Ishikawa (cell line): Measurements from ENCODE around the gene C22orf42.

Experiments used
- CEBPB ChIP-seq: IDR thresholded peaks from 2 replicates; pipeline ENCODE4 v1.6.1; 2012
- CREB1 ChIP-seq: IDR thresholded peaks from 2 replicates; pipeline ENCODE4 v1.6.1; 2012; ENCODE audit warnings: low read depth
- EGR1 ChIP-seq: IDR thresholded peaks from 2 replicates; pipeline ENCODE4 v1.6.1; 2012
- EP300 ChIP-seq: IDR thresholded peaks from 2 replicates; pipeline ENCODE4 v1.6.1; 2012; ENCODE audit warnings: borderline replicate concordance
- FOXM1 ChIP-seq: IDR thresholded peaks from 2 replicates; pipeline ENCODE4 v1.6.1; 2012; ENCODE audit warnings: low read depth, borderline replicate concordance
- MAX ChIP-seq: IDR thresholded peaks from 2 replicates; pipeline ENCODE4 v1.6.1; 2012
- NFIC ChIP-seq: IDR thresholded peaks from 2 replicates; pipeline ENCODE4 v1.6.1; 2012
- RAD21 ChIP-seq: IDR thresholded peaks from 2 replicates; pipeline ENCODE4 v1.6.1; 2012; ENCODE audit warnings: low read depth
- TAF1 ChIP-seq: IDR thresholded peaks from 2 replicates; pipeline ENCODE4 v1.6.1; 2012; ENCODE audit warnings: low read depth, mild to moderate bottlenecking
- TCF12 ChIP-seq: IDR thresholded peaks from 2 replicates; pipeline ENCODE4 v1.6.1; 2012; ENCODE audit warnings: low read depth
- TEAD4 ChIP-seq: IDR thresholded peaks from 2 replicates; pipeline ENCODE4 v1.6.1; 2012
- USF1 ChIP-seq: IDR thresholded peaks from 2 replicates; pipeline ENCODE4 v1.6.1; 2012
- YY1 ChIP-seq: IDR thresholded peaks from 2 replicates; pipeline ENCODE4 v1.6.1; 2012; ENCODE audit warnings: low read depth
- ZBTB7A ChIP-seq: IDR thresholded peaks from 2 replicates; pipeline ENCODE4 v1.6.1; 2012; ENCODE audit warnings: low read depth
- TF ChIP-seq, protein P1 (sequence below): IDR thresholded peaks from 2 replicates; pipeline ENCODE4 v1.6.1; 2012; ENCODE audit warnings: low read depth, mild to moderate bottlenecking

The C22orf42 gene

GRCh38 chr22:32181043-32181442, 21.9 kb upstream of the C22orf42 start:
- TF ChIP-seq EP300 (no peak), TAF1 (no peak)

DNA sequence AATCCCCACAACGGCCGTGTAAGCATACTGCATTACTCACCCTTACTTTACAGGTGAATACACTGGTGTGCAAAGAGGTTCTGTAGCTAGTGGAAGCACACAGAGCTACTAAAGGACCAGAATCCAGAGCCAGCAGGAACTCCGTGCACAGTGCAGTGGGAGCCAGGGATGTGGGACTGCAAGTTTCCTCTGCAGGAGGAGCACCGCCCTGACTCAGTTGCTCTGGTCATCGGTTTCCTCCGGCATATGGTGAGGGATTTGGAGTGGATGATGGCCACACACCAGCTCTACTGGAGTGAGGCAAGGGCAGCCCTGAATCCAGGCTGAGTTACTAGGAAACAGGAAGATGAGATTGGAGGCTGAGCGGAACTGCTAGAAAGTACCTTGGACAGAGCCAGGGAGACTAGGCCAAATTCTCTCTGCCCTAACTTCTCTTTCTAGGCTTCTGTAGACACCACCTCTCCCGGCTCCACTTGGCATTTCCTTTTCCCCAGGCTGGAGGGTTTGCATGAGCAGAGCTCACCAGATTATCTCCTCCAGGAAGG, 18.2 kb upstream of the C22orf42 start:
- TF ChIP-seq, protein P1, sequence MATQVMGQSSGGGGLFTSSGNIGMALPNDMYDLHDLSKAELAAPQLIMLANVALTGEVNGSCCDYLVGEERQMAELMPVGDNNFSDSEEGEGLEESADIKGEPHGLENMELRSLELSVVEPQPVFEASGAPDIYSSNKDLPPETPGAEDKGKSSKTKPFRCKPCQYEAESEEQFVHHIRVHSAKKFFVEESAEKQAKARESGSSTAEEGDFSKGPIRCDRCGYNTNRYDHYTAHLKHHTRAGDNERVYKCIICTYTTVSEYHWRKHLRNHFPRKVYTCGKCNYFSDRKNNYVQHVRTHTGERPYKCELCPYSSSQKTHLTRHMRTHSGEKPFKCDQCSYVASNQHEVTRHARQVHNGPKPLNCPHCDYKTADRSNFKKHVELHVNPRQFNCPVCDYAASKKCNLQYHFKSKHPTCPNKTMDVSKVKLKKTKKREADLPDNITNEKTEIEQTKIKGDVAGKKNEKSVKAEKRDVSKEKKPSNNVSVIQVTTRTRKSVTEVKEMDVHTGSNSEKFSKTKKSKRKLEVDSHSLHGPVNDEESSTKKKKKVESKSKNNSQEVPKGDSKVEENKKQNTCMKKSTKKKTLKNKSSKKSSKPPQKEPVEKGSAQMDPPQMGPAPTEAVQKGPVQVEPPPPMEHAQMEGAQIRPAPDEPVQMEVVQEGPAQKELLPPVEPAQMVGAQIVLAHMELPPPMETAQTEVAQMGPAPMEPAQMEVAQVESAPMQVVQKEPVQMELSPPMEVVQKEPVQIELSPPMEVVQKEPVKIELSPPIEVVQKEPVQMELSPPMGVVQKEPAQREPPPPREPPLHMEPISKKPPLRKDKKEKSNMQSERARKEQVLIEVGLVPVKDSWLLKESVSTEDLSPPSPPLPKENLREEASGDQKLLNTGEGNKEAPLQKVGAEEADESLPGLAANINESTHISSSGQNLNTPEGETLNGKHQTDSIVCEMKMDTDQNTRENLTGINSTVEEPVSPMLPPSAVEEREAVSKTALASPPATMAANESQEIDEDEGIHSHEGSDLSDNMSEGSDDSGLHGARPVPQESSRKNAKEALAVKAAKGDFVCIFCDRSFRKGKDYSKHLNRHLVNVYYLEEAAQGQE: peak; percentile 87
- TF ChIP-seq RAD21: no peak

GRCh38 chr22:32175683-32176644, 16.9 kb upstream of the C22orf42 start:
- TF ChIP-seq, protein P1: no peak
- TF ChIP-seq EGR1: no peak
- TF ChIP-seq RAD21: no peak
- no peak for TF ChIP-seq USF1

DNA sequence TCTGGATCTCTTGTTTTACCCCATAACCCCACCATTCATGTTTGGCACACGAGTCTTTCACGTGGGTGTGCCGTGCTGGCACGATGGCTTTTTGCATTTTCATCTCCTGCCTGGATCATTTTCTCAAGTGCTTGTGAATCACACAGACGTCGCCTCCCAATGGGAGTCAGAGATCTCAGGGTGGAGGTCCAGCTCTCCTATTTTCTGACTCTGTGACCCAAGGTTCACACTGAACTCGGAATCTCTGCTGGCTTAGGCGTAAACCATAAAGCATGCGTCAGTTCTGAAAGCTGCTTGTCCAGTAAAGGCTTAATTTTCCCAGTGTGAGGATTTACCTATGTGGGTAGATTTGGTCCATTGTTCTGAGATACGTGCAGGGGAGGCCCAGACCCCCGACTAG, 16.0 kb upstream of the C22orf42 start:
- TF ChIP-seq YY1: no peak
- no peak for TF ChIP-seq NFIC
- TF ChIP-seq MAX: no peak

DNA sequence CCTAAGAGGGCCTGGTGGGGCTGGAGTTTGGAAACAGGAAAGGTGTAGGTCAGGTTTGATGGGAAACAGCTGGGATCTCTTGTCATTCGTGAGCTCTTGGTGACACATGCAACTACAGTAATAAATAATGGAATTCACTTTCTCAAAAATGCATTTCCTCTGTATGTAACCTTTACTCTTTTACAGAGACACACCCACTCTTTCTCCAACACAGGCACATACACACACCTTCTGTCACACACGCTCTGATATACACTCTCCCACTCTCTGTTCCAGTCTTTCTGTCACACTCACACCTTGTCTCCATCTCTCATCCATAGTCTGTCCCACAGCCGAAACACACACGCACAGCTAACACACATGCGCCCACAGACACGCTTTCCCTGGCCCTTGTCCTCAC, 6.6 kb upstream of the C22orf42 start:
- no peak for TF ChIP-seq FOXM1

DNA sequence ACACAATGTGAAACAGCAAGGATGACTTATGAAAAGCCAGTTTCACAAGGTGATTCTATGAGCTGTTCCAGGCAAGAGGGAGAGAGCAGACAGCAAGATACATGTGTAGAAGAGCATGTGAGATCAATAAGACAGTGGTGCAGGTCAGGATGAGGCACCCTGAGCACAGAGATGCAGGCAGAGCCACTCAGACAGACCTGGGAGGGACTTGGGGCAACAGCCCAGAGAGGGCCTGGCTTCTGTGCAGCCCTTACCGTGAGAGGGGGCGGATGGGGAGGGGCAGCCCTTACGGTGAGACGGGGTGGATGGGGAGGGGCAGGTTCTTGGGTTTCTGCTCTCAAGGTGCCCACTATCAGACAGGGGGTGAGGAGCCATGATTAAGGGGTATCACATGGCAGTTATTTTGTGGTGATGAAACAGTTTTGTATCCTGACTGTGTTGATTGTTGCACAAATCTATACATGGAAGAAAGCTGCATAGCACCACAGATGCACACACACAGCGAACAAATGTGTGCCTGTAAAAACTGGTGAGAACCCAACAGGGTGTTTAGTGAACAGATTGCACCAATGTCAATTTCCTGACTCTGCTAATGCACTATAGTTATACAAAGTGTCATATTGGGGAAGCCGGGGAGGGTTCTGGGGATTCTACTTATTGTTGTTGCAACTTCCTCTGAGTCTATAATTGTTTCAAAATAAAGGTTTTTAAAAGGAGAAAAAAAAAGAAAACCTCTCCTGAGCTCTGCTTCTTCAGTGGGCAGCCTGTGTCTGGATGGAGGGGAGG, 5.2 kb upstream of the C22orf42 start:
- TF ChIP-seq MAX: no peak
- no peak for TF ChIP-seq CEBPB
- TF ChIP-seq TEAD4: no peak
- no peak for TF ChIP-seq USF1
- no peak for TF ChIP-seq TCF12
- no peak for TF ChIP-seq TAF1
- TF ChIP-seq ZBTB7A: no peak
- TF ChIP-seq RAD21: no peak
- TF ChIP-seq EP300: no peak
- TF ChIP-seq CREB1: no peak
- no peak for TF ChIP-seq EGR1
- TF ChIP-seq, protein P1: no peak
- no peak for TF ChIP-seq YY1
- TF ChIP-seq FOXM1: no peak
- no peak for TF ChIP-seq NFIC
